22Rv1 (cell line): ENCODE results near the gene RPL10A.

Source experiments
- H3K27ac ChIP-seq: fragments of 450-650 bp; 2 replicates; pipeline ENCODE4 v1.5.1; 2017
- CTCF ChIP-seq: fragments of 450-650 bp; IDR thresholded peaks from 2 replicates; pipeline ENCODE4 v1.5.1; 2017; ENCODE audit warnings: mild to moderate bottlenecking
- ZFX ChIP-seq: fragments of 450-650 bp; IDR thresholded peaks from 2 replicates; pipeline ENCODE4 v1.6.1; 2017; ENCODE audit warnings: antibody characterized with exemption, borderline replicate concordance

RPL10A gene

DNA sequence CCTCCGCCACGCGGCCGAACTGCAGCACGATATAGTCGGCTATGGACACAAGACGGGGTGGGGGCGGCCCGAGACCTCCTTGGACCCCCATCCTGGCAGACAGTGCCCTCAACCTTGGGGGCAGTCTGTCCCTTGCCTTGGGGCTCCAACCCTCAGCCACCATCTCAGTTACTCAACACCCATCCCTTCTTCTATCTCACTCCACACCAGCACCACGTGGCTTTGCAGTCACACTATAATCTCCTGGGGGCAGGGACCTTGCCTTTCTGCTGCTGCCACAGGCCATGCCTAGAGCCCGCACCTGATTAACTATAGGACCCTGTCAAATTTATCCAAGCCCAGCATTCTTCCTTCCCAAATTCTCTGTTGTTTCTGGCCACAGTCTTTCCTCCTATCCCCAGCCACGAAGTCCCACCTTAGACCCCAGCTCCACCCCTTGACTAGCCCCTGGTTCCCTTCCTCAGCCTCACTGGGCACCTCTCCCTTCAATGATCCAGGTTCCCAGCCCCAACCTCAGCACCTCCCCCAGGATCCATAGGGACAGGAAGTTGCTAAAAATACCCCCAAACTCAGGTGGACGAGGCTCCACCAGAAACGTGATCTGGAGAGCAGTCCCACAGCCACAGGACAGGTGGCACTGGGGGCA, 30.3 kb downstream of the RPL10A start:
- no peak overlapping the region for H3K27ac ChIP-seq
- TF ChIP-seq ZFX (no peak), CTCF (no peak)

GRCh38 chr6:35499372-35499771, 31.2 kb downstream of the RPL10A start:
- H3K27ac ChIP-seq = no peak overlapping the region
- TF ChIP-seq CTCF (no peak), ZFX (no peak)

GRCh38 chr6:35500782-35501181, 32.6 kb downstream of the RPL10A start:
- TF ChIP-seq CTCF = no peak
- no peak for TF ChIP-seq ZFX
- no peak overlapping the region for H3K27ac ChIP-seq

DNA sequence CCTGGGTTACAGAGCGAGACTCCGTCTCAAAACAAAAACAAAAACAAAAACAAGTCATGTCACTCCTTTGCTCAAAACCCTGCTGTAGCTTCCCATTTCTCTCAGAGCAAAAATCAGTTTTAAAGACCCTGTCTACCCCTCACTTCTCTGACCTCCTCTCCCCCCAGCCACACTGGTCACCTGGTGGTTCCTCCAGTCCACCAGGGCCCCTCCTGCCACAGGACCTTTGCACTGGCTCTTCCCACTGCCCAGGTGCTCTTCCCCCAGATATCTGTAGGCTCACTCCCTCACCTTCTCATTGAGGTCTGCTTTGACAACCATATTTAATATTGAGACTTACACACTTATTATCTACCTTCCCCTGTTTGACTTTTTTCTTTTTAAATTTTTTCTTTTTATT, 33.6 kb downstream of the RPL10A start:
- H3K27ac ChIP-seq = no peak overlapping the region
- TF ChIP-seq CTCF (no peak), ZFX (no peak)

- TF ChIP-seq ZFX (no peak), CTCF (no peak)
These were observed 35.3 kb downstream of the RPL10A start for GRCh38 chr6:35503534-35503933.

DNA sequence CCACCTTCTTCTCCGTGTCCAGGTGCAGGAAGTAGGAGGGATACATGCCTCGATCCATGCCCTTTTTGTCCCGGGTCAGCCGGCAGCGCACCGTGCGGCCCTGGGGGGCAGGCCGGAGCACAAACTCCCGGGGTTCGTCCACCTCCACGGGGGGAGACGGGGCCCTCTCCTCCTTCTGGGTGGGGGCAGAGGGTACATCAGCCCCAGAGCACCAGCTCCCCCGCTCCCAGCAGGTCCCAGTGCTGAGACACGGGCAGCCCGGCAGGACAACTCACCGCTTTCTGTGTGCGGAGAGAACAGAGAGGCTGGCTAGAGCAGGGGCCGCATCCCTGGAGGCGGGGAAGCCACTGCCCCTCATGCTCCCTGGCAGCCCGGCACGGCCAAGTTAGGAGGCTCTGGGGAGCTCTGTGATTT, 37.8 kb downstream of the RPL10A start:
- no peak overlapping the region for H3K27ac ChIP-seq
- TF ChIP-seq ZFX (no peak), CTCF (no peak)

More at GRCh38 chr6:35503534-35503933, 35.3 kb downstream of the RPL10A start:
- H3K27ac ChIP-seq = no peak overlapping the region

DNA sequence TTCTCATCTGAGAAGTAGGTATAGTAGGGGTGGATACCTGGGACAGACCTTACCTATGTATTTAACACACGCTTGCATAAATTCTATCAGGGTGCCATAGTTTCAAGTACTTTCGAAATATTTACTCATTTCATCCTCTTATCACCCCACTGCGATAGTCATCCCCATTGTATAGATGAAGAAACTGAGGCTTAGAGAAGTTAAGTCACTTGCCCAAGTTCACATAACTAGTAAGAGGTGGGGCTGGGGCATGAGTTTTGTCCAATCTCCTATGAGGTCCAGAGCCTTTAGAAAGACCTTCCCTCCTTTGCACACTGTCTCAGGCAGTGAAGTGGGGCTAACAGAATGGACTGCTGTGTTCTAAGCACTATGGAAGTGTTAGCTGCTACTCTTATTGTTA, 38.3 kb downstream of the RPL10A start:
- no peak overlapping the region for H3K27ac ChIP-seq
- no peak for TF ChIP-seq CTCF
